Uterus (tissue), 4 donors: ENCODE measurements around the gene BMPR1A. TPM values are rescaled to one million over a fixed set of nuclear protein-coding genes. Genes with fewer than 3 reads are reported as not detected.
A peak's percentile ranks its signal among the peaks of the same experiment; 100 is the strongest.
"Not testable (repeated sequence)": the region's sequence is repeated elsewhere in the genome, so short reads cannot be mapped to it uniquely, and the experiment has no call there.

Experiments
- DNase-seq, 2 donors: peaks; one replicate each; pipeline ENCODE4 v3.0.0-alpha.2; 2019 to 2020
- H3K27ac ChIP-seq, 2 donors: fragments of 200-600 bp; sonication (generic); 1 replicate in 1 of 2; 2 replicates in 1 of 2; pipeline ENCODE4 v1.5.1; 2016 to 2018
- H3K27me3 ChIP-seq, 2 donors: fragments of 200-600 bp; sonication (generic); one replicate each; pipeline ENCODE4 v1.5.1; 2018 to 2019; ENCODE audit warnings: control low read depth in 1 of 2
- H3K36me3 ChIP-seq, 2 donors: fragments of 200-600 bp; sonication (generic); one replicate each; pipeline ENCODE4 v1.5.1; 2019; ENCODE audit warnings: control low read depth in 1 of 2
- H3K4me1 ChIP-seq, 2 donors: fragments of 200-600 bp; sonication (generic); one replicate each; pipeline ENCODE4 v1.5.1; 2018 to 2019; ENCODE audit warnings: control low read depth in 1 of 2
- H3K4me3 ChIP-seq, 2 donors: fragments of 200-600 bp; sonication (generic); 1 replicate in 1 of 2; 2 replicates in 1 of 2; pipeline ENCODE4 v1.5.1; 2018 to 2019; ENCODE audit warnings: mild to moderate bottlenecking in 1 of 2
- H3K9me3 ChIP-seq, 2 donors: fragments of 200-600 bp; sonication (generic); one replicate each; pipeline ENCODE4 v1.5.1; 2019; ENCODE audit warnings: control low read depth in 1 of 2
- CTCF ChIP-seq, 4 experiments: fragments of 200-600 bp in 2 of 4; fragments of 450-650 bp in 2 of 4; sonication (generic) in 2 of 4; IDR thresholded peaks; one replicate each; pipeline ENCODE4 v1.5.1; 2016 to 2019; ENCODE audit warnings: antibody characterized with exemption in 4 of 4, mild to moderate bottlenecking in 2 of 4, moderate library complexity in 1 of 4
- POLR2A ChIP-seq, 2 donors: fragments of 450-650 bp; IDR thresholded peaks; one replicate each; pipeline ENCODE4 v1.6.1; 2016; ENCODE audit warnings: antibody characterized with exemption in 2 of 2, mild to moderate bottlenecking in 1 of 2, moderate library complexity in 1 of 2
- intact Hi-C: fragments of 100-400 bp; cut with DNase I; formaldehyde crosslinking; loops from one replicate; pipeline ENCODE4 v1.15.1; 2023; ENCODE audit warnings: low total_unique reads
- total RNA-seq, 4 donors: library from RNA; depleted of rRNA in 3 of 4; stranded (reverse); fragments of >200 nt in 3 of 4; gene quantifications; one replicate each; pipeline versions ENCODE4 v1.1.0 to v1.2.4, GENCODE V29; 2014 to 2023
- donor health status: DM: yes; HTN: yes; CAD: no.

Gene BMPR1A
- total RNA-seq, 4 donors from 2014 or later = 27.4 to 175 (median 69.2) TPM

- no peaks in the 10 kb centered on the region for H3K27me3 ChIP-seq
- intact Hi-C loops = no loop called here
- TF ChIP-seq CTCF (IDR thresholded peaks at IDR 0.05) (no peak), POLR2A (IDR thresholded peaks at IDR 0.05) (no peak)
These were observed 95.1 kb downstream of the BMPR1A start for GRCh38 chr10:86851328-86852207.

GRCh38 chr10:86853582-86853981 is 97.2 kb downstream of the BMPR1A start:
- H3K27me3 ChIP-seq, intact Hi-C loops, H3K27ac ChIP-seq, DNase-seq, H3K36me3 ChIP-seq, H3K4me3 ChIP-seq, H3K9me3 ChIP-seq, H3K4me1 ChIP-seq: not testable (repeated sequence)

More at GRCh38 chr10:86851328-86852207, 95.1 kb downstream of the BMPR1A start:
- H3K4me3 ChIP-seq = no peak overlapping the region
- H3K9me3 ChIP-seq = no peaks in the 10 kb centered on the region
- H3K27ac ChIP-seq = no peak overlapping the region
- peak; percentile 36 to 46 for DNase-seq
- no peaks in the 10 kb centered on the region for H3K4me1 ChIP-seq
- no peaks in the 10 kb centered on the region for H3K36me3 ChIP-seq

DNA sequence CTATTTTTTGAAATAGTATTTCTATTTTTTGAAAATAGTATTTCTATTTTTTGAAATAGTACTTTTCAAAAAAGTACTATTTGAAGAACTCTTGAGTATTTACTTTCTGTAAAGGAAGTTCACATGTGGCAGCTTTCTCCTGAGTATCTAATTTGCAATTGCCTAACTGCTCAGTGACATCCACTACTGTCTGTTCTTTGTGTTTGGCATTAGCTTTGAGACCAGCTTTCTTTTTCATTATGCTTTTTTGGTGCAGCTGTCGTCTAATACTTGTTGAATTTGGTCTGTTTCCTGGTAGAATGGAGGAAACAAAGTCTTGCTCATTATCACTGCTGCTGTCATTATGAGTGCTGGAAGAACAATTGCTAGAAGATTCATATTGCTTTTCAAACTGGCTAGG is 99.1 kb downstream of the BMPR1A start:
- Histone ChIP-seq H3K4me3 (no peak overlapping the region), H3K4me1 (no peaks in the 10 kb centered on the region), H3K9me3 (no peaks in the 10 kb centered on the region), H3K27ac (no peak overlapping the region), H3K27me3 (no peaks in the 10 kb centered on the region), H3K36me3 (no peaks in the 10 kb centered on the region)
- intact Hi-C loops = no loop called here
- TF ChIP-seq CTCF (IDR thresholded peaks at IDR 0.05) = no peak
- TF ChIP-seq POLR2A (IDR thresholded peaks at IDR 0.05) = no peak
- no peak for DNase-seq

- Histone ChIP-seq H3K9me3 (no peaks in the 10 kb centered on the region), H3K27ac (no peak overlapping the region), H3K27me3 (no peaks in the 10 kb centered on the region), H3K4me1 (no peaks in the 10 kb centered on the region), H3K36me3 (no peaks in the 10 kb centered on the region), H3K4me3 (no peak overlapping the region)
- intact Hi-C loops = no loop called here
- DNase-seq = no peak
- no peak for TF ChIP-seq CTCF (IDR thresholded peaks at IDR 0.05)
- no peak for TF ChIP-seq POLR2A (IDR thresholded peaks at IDR 0.05)
These were observed 99.7 kb downstream of the BMPR1A start for GRCh38 chr10:86856156-86856555.

- no peaks in the 10 kb centered on the region for H3K9me3 ChIP-seq
- no peaks in the 10 kb centered on the region for H3K36me3 ChIP-seq
- DNase-seq = no peak
- intact Hi-C loops = no loop called here
- no peak overlapping the region for H3K27ac ChIP-seq
- TF ChIP-seq CTCF (IDR thresholded peaks at IDR 0.05) (no peak), POLR2A (IDR thresholded peaks at IDR 0.05) (no peak)
- H3K4me3 ChIP-seq = no peak overlapping the region
- H3K27me3 ChIP-seq = no peaks in the 10 kb centered on the region
- no peaks in the 10 kb centered on the region for H3K4me1 ChIP-seq
These were observed 100.8 kb downstream of the BMPR1A start for GRCh38 chr10:86857128-86857721.
